Panc1 (cell line): ENCODE results near the gene MED13L.

Experiments used
- CTCF ChIP-seq: fragments of 450-650 bp; IDR thresholded peaks from 2 replicates; pipeline ENCODE4 v1.5.1; 2017; ENCODE audit warnings: mild to moderate bottlenecking
- POLR2AphosphoS5 ChIP-seq: IDR thresholded peaks from 2 replicates; pipeline ENCODE4 v1.6.1; 2012; ENCODE audit warnings: mild to moderate bottlenecking, low read depth, low read length, moderate library complexity
- SIN3A ChIP-seq: IDR thresholded peaks from 2 replicates; pipeline ENCODE4 v1.6.1; 2012; ENCODE audit warnings: low read depth, mild to moderate bottlenecking, low read length, moderate library complexity, borderline replicate concordance; ENCODE audit not compliant: insufficient read depth
- TCF7L2 ChIP-seq: IDR thresholded peaks from 2 replicates; pipeline ENCODE4 v1.6.1; 2011; ENCODE audit warnings: mild to moderate bottlenecking, low read depth, low read length, inconsistent platforms
- TF ChIP-seq, protein P1 (sequence below), 2 experiments: IDR thresholded peaks; 2 replicates each; pipeline ENCODE4 v1.6.1; 2011 to 2012; ENCODE audit warnings: low read depth in 2 of 2, control low read depth in 1 of 2, low read length in 1 of 2, mild to moderate bottlenecking in 1 of 2, moderate library complexity in 1 of 2; ENCODE audit not compliant: insufficient read depth in 1 of 2

GRCh38 chr12:116015525-116015924 is 262.0 kb downstream of the MED13L start:
- TF ChIP-seq CTCF: peak; percentile 66; the same call in 1 of the 2 replicates
- TF ChIP-seq, protein P1, sequence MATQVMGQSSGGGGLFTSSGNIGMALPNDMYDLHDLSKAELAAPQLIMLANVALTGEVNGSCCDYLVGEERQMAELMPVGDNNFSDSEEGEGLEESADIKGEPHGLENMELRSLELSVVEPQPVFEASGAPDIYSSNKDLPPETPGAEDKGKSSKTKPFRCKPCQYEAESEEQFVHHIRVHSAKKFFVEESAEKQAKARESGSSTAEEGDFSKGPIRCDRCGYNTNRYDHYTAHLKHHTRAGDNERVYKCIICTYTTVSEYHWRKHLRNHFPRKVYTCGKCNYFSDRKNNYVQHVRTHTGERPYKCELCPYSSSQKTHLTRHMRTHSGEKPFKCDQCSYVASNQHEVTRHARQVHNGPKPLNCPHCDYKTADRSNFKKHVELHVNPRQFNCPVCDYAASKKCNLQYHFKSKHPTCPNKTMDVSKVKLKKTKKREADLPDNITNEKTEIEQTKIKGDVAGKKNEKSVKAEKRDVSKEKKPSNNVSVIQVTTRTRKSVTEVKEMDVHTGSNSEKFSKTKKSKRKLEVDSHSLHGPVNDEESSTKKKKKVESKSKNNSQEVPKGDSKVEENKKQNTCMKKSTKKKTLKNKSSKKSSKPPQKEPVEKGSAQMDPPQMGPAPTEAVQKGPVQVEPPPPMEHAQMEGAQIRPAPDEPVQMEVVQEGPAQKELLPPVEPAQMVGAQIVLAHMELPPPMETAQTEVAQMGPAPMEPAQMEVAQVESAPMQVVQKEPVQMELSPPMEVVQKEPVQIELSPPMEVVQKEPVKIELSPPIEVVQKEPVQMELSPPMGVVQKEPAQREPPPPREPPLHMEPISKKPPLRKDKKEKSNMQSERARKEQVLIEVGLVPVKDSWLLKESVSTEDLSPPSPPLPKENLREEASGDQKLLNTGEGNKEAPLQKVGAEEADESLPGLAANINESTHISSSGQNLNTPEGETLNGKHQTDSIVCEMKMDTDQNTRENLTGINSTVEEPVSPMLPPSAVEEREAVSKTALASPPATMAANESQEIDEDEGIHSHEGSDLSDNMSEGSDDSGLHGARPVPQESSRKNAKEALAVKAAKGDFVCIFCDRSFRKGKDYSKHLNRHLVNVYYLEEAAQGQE (IDR thresholded peaks at IDR 0.05; ENCODE audit: insufficient read depth in 1 of 2, low read depth in 2 of 2, low read length in 1 of 2): no peak
- TF ChIP-seq TCF7L2: no peak
- no peak for TF ChIP-seq SIN3A
- no peak for TF ChIP-seq POLR2AphosphoS5
